ENCODE results near the gene SLIT3.

DNA sequence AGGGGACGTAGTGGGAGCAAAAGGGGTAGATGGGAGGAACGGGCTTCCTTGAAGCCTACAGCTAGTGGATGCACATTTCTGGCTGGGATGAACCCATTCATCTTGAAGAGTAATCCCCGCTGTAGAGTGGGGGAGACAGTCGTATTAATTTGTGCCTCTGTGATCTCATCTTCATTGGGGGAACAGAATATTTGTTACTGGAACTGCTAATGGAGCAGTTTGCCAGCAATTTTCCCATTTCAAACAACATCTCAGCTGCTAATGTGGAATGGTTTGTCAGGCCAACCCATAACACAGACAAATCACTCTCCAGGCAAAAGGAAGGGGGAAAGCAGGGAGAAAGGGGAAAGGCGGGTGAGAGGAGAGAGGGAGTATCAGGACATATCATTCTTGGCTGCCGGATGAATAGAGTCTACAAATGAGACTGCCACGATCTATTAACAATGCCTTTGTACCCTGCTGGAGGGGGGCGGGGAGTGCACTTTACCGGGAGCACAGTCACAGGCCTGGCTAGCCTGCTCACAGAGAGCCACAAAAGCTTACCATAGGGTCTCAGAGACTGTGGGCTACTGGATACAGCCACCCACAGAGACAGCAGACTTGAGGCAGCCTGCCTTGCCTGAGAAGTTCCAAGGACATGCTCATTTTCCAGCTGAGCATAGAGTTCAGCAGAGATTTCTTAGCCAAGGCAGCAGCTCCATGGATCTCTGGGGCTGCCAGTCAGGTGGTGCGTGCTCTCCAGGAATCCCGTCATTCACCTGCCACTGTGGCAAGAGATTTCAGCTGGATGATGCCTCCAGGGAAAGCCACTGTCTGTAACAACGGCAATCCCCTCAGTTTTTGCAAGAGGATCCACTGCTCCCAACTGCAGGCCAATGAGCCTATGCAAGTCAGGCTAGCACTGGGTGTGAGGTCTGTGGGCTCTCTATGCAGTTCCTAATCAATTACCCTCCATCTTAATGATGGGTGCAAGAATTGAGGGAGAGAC lies 504.1 kb downstream of the SLIT3 start:
- TF ChIP-seq, protein P1, sequence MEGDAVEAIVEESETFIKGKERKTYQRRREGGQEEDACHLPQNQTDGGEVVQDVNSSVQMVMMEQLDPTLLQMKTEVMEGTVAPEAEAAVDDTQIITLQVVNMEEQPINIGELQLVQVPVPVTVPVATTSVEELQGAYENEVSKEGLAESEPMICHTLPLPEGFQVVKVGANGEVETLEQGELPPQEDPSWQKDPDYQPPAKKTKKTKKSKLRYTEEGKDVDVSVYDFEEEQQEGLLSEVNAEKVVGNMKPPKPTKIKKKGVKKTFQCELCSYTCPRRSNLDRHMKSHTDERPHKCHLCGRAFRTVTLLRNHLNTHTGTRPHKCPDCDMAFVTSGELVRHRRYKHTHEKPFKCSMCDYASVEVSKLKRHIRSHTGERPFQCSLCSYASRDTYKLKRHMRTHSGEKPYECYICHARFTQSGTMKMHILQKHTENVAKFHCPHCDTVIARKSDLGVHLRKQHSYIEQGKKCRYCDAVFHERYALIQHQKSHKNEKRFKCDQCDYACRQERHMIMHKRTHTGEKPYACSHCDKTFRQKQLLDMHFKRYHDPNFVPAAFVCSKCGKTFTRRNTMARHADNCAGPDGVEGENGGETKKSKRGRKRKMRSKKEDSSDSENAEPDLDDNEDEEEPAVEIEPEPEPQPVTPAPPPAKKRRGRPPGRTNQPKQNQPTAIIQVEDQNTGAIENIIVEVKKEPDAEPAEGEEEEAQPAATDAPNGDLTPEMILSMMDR (IDR thresholded peaks at IDR 0.05) = no peak
- TF ChIP-seq POLR2A (IDR thresholded peaks at IDR 0.05) = no peak

All from right lobe of liver (tissue), 4 donors.